ENCODE results near the gene RASAL2.

- no peak for TF ChIP-seq POLR2AphosphoS5 (IDR thresholded peaks at IDR 0.05)
- no peak for TF ChIP-seq POLR2A (IDR thresholded peaks at IDR 0.05)
- TF ChIP-seq CTCF (IDR thresholded peaks at IDR 0.05), result no peak
- no peak for TF ChIP-seq EP300 (IDR thresholded peaks at IDR 0.05)
These were observed 402.7 kb downstream of the RASAL2 start, which contains the start of gene CLEC20A for GRCh38 chr1:178496410-178497135.
